HG03575 (cell line): Measurements from ENCODE around the gene PJA1.

ENCODE experiments used
- ATAC-seq: cut with Tn5 transposase; IDR thresholded peaks from one replicate; pipeline ENCODE4 v1.9.1; 2021; ENCODE audit not compliant: unreplicated experiment, insufficient number of reproducible peaks, low FRiP score; ENCODE audit errors: extremely low read depth

PJA1 gene

GRCh38 chrX:69148946-69149345 is 16.3 kb downstream of the PJA1 start:
- ATAC-seq: no peak

- no peak for ATAC-seq
Measured at GRCh38 chrX:69146739-69147138, 18.5 kb downstream of the PJA1 start.

- no peak for ATAC-seq
Measured at GRCh38 chrX:69145714-69146113, 19.5 kb downstream of the PJA1 start.

GRCh38 chrX:69144838-69145680 is 20.2 kb downstream of the PJA1 start:
- ATAC-seq: no peak

GRCh38 chrX:69143530-69143929 is 21.7 kb downstream of the PJA1 start:
- no peak for ATAC-seq

- no peak for ATAC-seq
Measured at GRCh38 chrX:69142788-69143469, 22.3 kb downstream of the PJA1 start.

- no peak for ATAC-seq
Measured at GRCh38 chrX:69140837-69141236, 24.4 kb downstream of the PJA1 start.

GRCh38 chrX:69139516-69139915 is 25.7 kb downstream of the PJA1 start:
- ATAC-seq: no peak

GRCh38 chrX:69138512-69138911 is 26.7 kb downstream of the PJA1 start:
- no peak for ATAC-seq

GRCh38 chrX:69138118-69138390 is 27.2 kb downstream of the PJA1 start:
- ATAC-seq: no peak

GRCh38 chrX:69137371-69138117 is 27.7 kb downstream of the PJA1 start:
- ATAC-seq: no peak

- no peak for ATAC-seq
Measured at GRCh38 chrX:69136546-69137331, 28.5 kb downstream of the PJA1 start.

GRCh38 chrX:69133921-69134542 is 31.2 kb downstream of the PJA1 start:
- ATAC-seq: no peak

GRCh38 chrX:69131886-69132285 is 33.4 kb downstream of the PJA1 start:
- no peak for ATAC-seq

- no peak for ATAC-seq
Measured at GRCh38 chrX:69130439-69130838, 34.8 kb downstream of the PJA1 start.

GRCh38 chrX:69128588-69128987 is 36.7 kb downstream of the PJA1 start:
- no peak for ATAC-seq

GRCh38 chrX:69127466-69127865 is 37.8 kb downstream of the PJA1 start:
- ATAC-seq: no peak

GRCh38 chrX:69126642-69127041 is 38.6 kb downstream of the PJA1 start:
- no peak for ATAC-seq

GRCh38 chrX:69125094-69125493 is 40.2 kb downstream of the PJA1 start:
- no peak for ATAC-seq
